GM12801 (cell line): ENCODE data around the gene STAP2.

Source experiments
- CTCF ChIP-seq: IDR thresholded peaks from one replicate; pipeline ENCODE4 v1.5.1; 2011; ENCODE audit warnings: control low read depth; ENCODE audit not compliant: insufficient read length; ENCODE audit errors: extremely low read depth

The STAP2 gene

GRCh38 chr19:4337906-4338440 lies 654 bp downstream of the STAP2 start:
- TF ChIP-seq CTCF: no peak

DNA sequence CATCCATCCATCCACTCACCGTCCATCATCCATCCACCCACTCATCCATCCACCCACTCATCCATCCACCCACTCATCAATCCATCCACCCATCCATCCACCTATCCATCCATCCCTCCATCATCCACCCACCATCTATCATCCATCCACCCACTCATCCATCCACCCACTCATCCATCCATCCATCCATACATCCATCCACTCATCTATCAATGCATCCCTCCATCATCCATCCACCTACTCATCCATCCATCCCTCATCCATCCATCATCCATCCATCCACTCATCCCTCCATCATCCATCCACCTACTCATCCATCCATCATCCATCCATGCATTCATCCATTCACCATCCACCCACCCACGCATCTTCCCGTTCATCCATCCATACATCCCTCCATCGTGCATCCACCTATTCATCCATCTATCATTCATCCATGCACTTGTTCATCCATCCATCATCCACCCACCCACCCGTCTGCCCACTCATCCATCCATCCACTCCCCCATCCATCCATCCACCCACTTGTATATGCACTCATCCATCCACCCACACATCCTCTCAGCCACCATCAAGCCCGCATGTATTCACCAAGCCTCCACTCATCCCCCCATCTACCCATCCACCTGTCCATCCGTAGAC lies 3.6 kb downstream of the STAP2 start:
- TF ChIP-seq CTCF: no peak

GRCh38 chr19:4329858-4330257 lies 8.8 kb downstream of the STAP2 start:
- no peak for TF ChIP-seq CTCF

DNA sequence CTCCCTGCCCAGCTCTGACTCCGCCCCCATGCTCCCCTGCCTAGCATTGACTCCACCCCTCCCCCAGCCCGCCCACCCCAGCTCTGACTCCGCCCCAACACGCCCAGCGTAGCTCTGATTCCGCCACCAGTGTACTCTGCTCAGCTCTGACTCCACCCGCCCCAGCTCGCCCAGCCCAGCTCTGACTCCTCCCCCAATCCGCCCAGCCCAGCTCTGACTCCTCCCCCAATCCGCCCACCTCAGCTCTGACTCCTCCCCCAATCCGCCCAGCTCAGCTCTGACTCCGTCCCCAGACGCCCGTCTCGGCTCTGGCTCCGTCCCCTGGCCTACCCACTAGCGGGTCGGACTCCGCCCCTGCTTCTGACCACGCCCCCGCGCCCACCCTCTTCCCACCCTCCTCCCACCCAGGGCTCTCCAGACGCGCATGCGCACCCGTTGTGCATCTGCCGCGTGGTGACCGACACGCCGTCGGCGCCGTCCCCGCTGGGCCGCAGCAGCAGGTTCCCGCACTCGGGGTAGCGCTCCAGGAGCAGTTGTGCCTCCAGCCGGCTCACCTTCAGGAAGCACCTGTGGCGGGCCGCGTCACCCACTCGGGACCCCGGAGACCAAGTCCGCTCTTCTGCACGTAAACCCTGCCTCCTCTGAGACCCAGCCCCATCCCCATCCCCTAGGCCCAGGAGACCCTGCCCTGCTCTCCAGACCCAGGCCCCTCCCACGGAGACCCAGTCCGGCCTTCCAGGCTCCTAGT lies 10.2 kb downstream of the STAP2 start:
- TF ChIP-seq CTCF: no peak

DNA sequence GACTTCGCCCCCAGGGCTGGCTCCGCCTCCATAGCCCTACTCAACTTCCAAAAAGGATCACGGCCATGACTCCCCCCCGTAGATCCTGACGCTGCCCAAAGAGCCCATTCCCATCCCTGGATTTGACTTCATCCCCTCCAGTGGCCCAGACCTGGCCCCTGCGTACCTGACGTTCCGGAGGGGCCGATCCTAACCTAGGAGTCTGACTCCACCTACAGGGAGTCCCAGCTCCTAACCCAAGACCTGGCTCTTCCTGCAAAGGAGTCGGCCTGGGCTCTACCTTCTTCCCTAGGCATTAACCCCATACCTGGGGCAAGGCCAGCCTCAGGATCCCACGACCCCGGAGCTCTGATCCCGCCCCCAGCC lies 10.8 kb downstream of the STAP2 start:
- TF ChIP-seq CTCF: no peak

DNA sequence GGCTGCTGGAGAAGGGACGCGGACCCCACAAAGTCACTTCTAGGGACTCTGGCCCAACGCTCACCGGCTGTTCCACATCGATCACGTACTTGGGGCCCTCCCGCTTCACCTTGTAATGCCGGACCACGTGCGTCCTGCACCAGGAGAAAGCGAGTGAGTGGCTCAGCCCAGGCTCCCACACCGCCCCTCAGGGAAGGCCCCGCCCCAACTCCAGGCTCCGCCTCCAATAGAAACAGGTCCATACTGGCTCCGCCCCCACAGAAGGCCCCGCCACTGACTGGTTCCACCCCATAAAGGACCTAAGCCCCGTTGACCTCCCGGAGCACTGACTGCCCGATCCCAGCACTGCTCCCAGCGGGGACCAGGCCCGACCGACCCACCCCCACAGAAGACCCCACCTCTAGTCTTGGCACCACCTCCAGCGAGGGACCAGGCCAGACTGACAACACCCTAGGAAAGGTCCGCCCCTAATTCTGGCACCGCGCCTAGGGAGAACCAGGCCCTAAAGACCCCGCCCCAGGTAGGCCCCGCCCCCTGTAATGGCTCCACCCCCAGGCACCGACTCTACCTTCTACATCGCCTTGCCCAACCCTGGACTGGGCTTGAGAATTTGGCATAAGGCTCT lies 11.3 kb downstream of the STAP2 start:
- no peak for TF ChIP-seq CTCF

GRCh38 chr19:4326837-4327251 lies 11.8 kb downstream of the STAP2 start:
- no peak for TF ChIP-seq CTCF
